SK-N-SH (cell line): Measurements from ENCODE around the gene CHD8. TPM values are rescaled to one million over a fixed set of nuclear protein-coding genes. Genes with fewer than 3 reads are reported as not detected.

ENCODE experiments used
- CTCF ChIA-PET: fragments of 300-600, 350-600 bp; formaldehyde crosslinking; extraction: SDS; loops from one replicate; lab custom pipeline; 2021; lab: Yijun Ruan, JAX
- POLR2A ChIA-PET: fragments of 350-600 bp; sonication (Branson Sonifier 250); formaldehyde crosslinking; extraction: SDS; loops from one replicate; lab custom pipeline; 2020; ENCODE audit warnings: antibody characterized with exemption, inconsistent platforms; lab: Yijun Ruan, JAX
- DNase-seq: peaks from one replicate; pipeline ENCODE4 v3.0.0; 2012
- H2AFZ ChIP-seq: fragments of 200-600 bp; sonication (generic); 2 replicates; pipeline ENCODE4 v1.8.1; 2016; ENCODE audit warnings: antibody characterized with exemption, mild to moderate bottlenecking, low read depth
- H3F3A ChIP-seq: fragments of 200-600 bp; sonication (generic); replicated peaks from 2 replicates; pipeline ENCODE3; 2016; ENCODE audit warnings: antibody characterized with exemption, mild to moderate bottlenecking; ENCODE audit not compliant: insufficient read depth
- H3K27ac ChIP-seq, 2 experiments: fragments of 200-500 bp in 1 of 2; fragments of 200-600 bp in 1 of 2; sonication (Bioruptor generic) in 1 of 2; sonication (generic), shearing (Covaris generic) in 1 of 2; 2 replicates each; pipeline versions ENCODE4 v1.5.1 to v1.6.1; 2014 to 2016; ENCODE audit warnings: low read depth in 2 of 2, inconsistent platforms in 1 of 2, low read length in 1 of 2, mild to moderate bottlenecking in 1 of 2, mixed read lengths in 1 of 2
- H3K27me3 ChIP-seq: fragments of 200-600 bp; sonication (generic), shearing (Covaris generic); 2 replicates; pipeline ENCODE4 v1.6.1; 2016; ENCODE audit warnings: mixed run types; ENCODE audit not compliant: insufficient read depth
- H3K36me3 ChIP-seq, 2 experiments: fragments of 200-500 bp in 1 of 2; fragments of 200-600 bp in 1 of 2; sonication (Bioruptor generic) in 1 of 2; sonication (generic) in 1 of 2; replicated peaks in 1 of 2; 2 replicates each; pipeline versions ENCODE3 to v1.5.1; 2014 to 2016; ENCODE audit warnings: low read length in 1 of 2, mild to moderate bottlenecking in 1 of 2; ENCODE audit not compliant: insufficient read depth in 2 of 2, control insufficient read depth in 1 of 2
- H3K4me1 ChIP-seq, 2 experiments: fragments of 200-500 bp in 1 of 2; fragments of 200-600 bp in 1 of 2; sonication (Bioruptor generic) in 1 of 2; sonication (generic), shearing (Covaris generic) in 1 of 2; 2 replicates each; pipeline versions ENCODE4 v1.5.1 to v1.6.1; 2014 to 2016; ENCODE audit warnings: low read depth in 1 of 2, low read length in 1 of 2, mixed run types in 1 of 2; ENCODE audit not compliant: insufficient read depth in 2 of 2, control insufficient read depth in 1 of 2
- H3K4me2 ChIP-seq: fragments of 200-600 bp; sonication (generic), shearing (Covaris generic); 2 replicates; pipeline ENCODE4 v1.6.1; 2017; ENCODE audit warnings: mixed run types
- H3K4me3 ChIP-seq, 2 experiments: fragments of 200-500 bp in 1 of 2; fragments of 200-600 bp in 1 of 2; sonication (Bioruptor generic) in 1 of 2; sonication (generic), shearing (Covaris generic) in 1 of 2; 2 replicates each; pipeline versions ENCODE4 v1.5.1 to v1.8.1; 2014 to 2016; ENCODE audit warnings: low read depth in 2 of 2, inconsistent platforms in 1 of 2, low read length in 1 of 2, mild to moderate bottlenecking in 1 of 2, mixed read lengths in 1 of 2, moderate library complexity in 1 of 2
- H3K79me2 ChIP-seq: fragments of 200-600 bp; sonication (generic); 2 replicates; pipeline ENCODE4 v1.8.1; 2017; ENCODE audit warnings: mild to moderate bottlenecking; ENCODE audit not compliant: insufficient read depth
- H3K9ac ChIP-seq: fragments of 200-600 bp; sonication (generic); 2 replicates; pipeline ENCODE4 v1.6.1; 2017; ENCODE audit warnings: mixed run types
- H3K9me2 ChIP-seq: fragments of 200-600 bp; sonication (generic); 2 replicates; pipeline ENCODE4 v1.6.1; 2017; ENCODE audit warnings: mixed run types
- H3K9me3 ChIP-seq: fragments of 200-600 bp; sonication (generic); 2 replicates; pipeline ENCODE4 v1.6.1; 2017; ENCODE audit warnings: mixed run types, mild to moderate bottlenecking, moderate library complexity
- H4K20me1 ChIP-seq: fragments of 200-600 bp; sonication (generic); 2 replicates; pipeline ENCODE4 v1.6.1; 2017; ENCODE audit warnings: mild to moderate bottlenecking, mixed run types; ENCODE audit not compliant: insufficient read depth
- CHD2 ChIP-seq: fragments of 150-350 bp; IDR thresholded peaks from 2 replicates; pipeline ENCODE4 v1.6.1; 2018; ENCODE audit warnings: low read length; ENCODE audit not compliant: partially characterized antibody
- ELF1 ChIP-seq: IDR thresholded peaks from 2 replicates; pipeline ENCODE4 v1.4.0; 2012
- EP300 ChIP-seq, 2 experiments: IDR thresholded peaks; 2 replicates each; pipeline versions ENCODE4 v1.4.0 to v1.6.1; 2012; ENCODE audit warnings: borderline replicate concordance in 1 of 2, low read depth in 1 of 2, low read length in 1 of 2
- FOSL2 ChIP-seq: IDR thresholded peaks from 2 replicates; pipeline ENCODE4 v1.4.0; 2012; ENCODE audit warnings: low read depth, mild to moderate bottlenecking, moderate library complexity, borderline replicate concordance
- FOXM1 ChIP-seq: IDR thresholded peaks from 2 replicates; pipeline ENCODE4 v1.4.0; 2012; ENCODE audit warnings: low read depth, mild to moderate bottlenecking
- GABPA ChIP-seq: IDR thresholded peaks from 2 replicates; pipeline ENCODE4 v1.4.0; 2012; ENCODE audit warnings: low read depth, mild to moderate bottlenecking
- GATA2 ChIP-seq: sonication (generic); formaldehyde crosslinking; IDR thresholded peaks from 2 replicates; pipeline ENCODE4 v1.5.0; 2020; ENCODE audit warnings: mild to moderate bottlenecking, missing genetic modification reagents
- IRF3 ChIP-seq: fragments of 150-350 bp; IDR thresholded peaks from 2 replicates; pipeline ENCODE4 v1.6.1; 2016; ENCODE audit warnings: mild to moderate bottlenecking, low read depth, low read length
- JUND ChIP-seq: IDR thresholded peaks from 2 replicates; pipeline ENCODE4 v1.4.0; 2012
- MEF2A ChIP-seq: IDR thresholded peaks from 2 replicates; pipeline ENCODE4 v1.4.0; 2012; ENCODE audit warnings: low read depth, borderline replicate concordance
- NFIC ChIP-seq: IDR thresholded peaks from 2 replicates; pipeline ENCODE4 v1.4.0; 2012; ENCODE audit warnings: borderline replicate concordance
- POLR2AphosphoS5 ChIP-seq: IDR thresholded peaks from 2 replicates; pipeline ENCODE4 v1.6.1; 2012; ENCODE audit warnings: low read depth, low read length
- REST ChIP-seq: IDR thresholded peaks from 2 replicates; pipeline ENCODE4 v1.6.1; 2012; ENCODE audit warnings: mild to moderate bottlenecking, low read depth, low read length, moderate library complexity
- SIN3A ChIP-seq: IDR thresholded peaks from 2 replicates; pipeline ENCODE4 v1.6.1; 2012; ENCODE audit warnings: low read depth, mild to moderate bottlenecking, low read length, moderate library complexity, borderline replicate concordance
- WGBS: methylation state at CpG from one replicate; pipeline ENCODE4 v1.1.6; 2017; ENCODE audit warnings: low lambda C conversion rate; 5-methylcytosine and 5-hydroxymethylcytosine counted together
- polyA plus RNA-seq, 3 experiments: library from polyadenylated mRNA; depleted of rRNA; stranded (reverse); fragments of >200 nt; gene quantifications; 2 replicates each; pipeline ENCODE4 v1.2.3, GENCODE V29; 2012
- TF ChIP-seq, protein P1 (sequence below): IDR thresholded peaks from 2 replicates; pipeline ENCODE4 v1.4.0; 2012; ENCODE audit warnings: low read depth, borderline replicate concordance

The CHD8 gene
- polyA plus RNA-seq, 1 of the 3 experiments (the other 2 are of a cell fraction): 25.3 TPM

- Histone ChIP-seq H3K9me2 (no peaks in the 10 kb centered on the region), H3K9ac (no peak overlapping the region), H4K20me1 (no peaks in the 10 kb centered on the region), H3K4me3 (no peak overlapping the region), H3K9me3 (no peaks in the 10 kb centered on the region), H3K4me2 (no peak overlapping the region), H3F3A (peaks cover 11% of the 10 kb centered on the region)
- CTCF ChIA-PET: no interaction called here
- no peak for DNase-seq
- 95% methylated on average over 9 of the region's 9 CpGs for WGBS
- TF ChIP-seq SIN3A (no peak), FOSL2 (no peak), GABPA (no peak), FOXM1 (no peak), NFIC (no peak), GATA2 (CRISPR knock-in tag) (no peak), MEF2A (no peak), CHD2 (no peak), REST (no peak), JUND (no peak), IRF3 (no peak), POLR2AphosphoS5 (no peak), ELF1 (no peak), EP300 (IDR thresholded peaks at IDR 0.05; ENCODE audit: borderline replicate concordance in 1 of 2, low read depth in 1 of 2, low read length in 1 of 2) (no peak)
- TF ChIP-seq, protein P1, sequence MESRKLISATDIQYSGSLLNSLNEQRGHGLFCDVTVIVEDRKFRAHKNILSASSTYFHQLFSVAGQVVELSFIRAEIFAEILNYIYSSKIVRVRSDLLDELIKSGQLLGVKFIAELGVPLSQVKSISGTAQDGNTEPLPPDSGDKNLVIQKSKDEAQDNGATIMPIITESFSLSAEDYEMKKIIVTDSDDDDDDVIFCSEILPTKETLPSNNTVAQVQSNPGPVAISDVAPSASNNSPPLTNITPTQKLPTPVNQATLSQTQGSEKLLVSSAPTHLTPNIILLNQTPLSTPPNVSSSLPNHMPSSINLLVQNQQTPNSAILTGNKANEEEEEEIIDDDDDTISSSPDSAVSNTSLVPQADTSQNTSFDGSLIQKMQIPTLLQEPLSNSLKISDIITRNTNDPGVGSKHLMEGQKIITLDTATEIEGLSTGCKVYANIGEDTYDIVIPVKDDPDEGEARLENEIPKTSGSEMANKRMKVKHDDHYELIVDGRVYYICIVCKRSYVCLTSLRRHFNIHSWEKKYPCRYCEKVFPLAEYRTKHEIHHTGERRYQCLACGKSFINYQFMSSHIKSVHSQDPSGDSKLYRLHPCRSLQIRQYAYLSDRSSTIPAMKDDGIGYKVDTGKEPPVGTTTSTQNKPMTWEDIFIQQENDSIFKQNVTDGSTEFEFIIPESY: no peak
- TF ChIP-seq, all 33 proteins: peak for 0
- no peaks in the 10 kb centered on the region for H3K27me3 ChIP-seq
- H3K4me1 ChIP-seq: no peaks in the 10 kb centered on the region
- H3K27ac ChIP-seq: no peak overlapping the region
- POLR2A ChIA-PET: no interaction called here
- H3K36me3 ChIP-seq: peaks cover 54 to 65% of the 10 kb centered on the region in 2 experiments
- H3K79me2 ChIP-seq: no peaks in the 10 kb centered on the region
- no peak overlapping the region for H2AFZ ChIP-seq
Measured at GRCh38 chr14:21352587-21352986, 103.3 kb downstream of the CHD8 start.
